ENCODE data around the gene SLIT3.

Gene SLIT3

GRCh38 chr5:168944004-168944403 is 356.9 kb downstream of the SLIT3 start:
- no peak for DNase-seq

- no peak for DNase-seq
Measured at GRCh38 chr5:168943091-168943884, 357.7 kb downstream of the SLIT3 start.

- no peak for DNase-seq
Measured at GRCh38 chr5:168941901-168942300, 359.0 kb downstream of the SLIT3 start.

DNA sequence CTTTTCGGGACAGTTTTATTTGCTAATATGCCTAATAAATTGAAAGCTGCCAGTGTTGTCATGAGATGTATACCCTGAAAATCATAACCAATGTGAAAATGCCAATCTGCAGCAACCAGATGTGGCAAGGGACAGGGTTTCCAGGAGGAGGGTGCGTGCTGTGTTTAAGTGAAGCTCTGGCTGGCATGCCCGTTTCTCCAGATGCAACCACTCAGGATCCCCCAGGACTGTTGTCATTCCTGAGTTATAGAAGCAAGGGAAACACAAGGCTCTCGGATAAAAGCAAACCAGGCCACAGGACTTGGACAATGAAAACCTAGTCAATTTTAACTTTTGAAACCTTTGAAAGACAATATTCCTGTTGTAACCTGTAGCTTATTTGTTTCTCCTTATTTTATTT is 360.2 kb downstream of the SLIT3 start:
- DNase-seq, result no peak

DNA sequence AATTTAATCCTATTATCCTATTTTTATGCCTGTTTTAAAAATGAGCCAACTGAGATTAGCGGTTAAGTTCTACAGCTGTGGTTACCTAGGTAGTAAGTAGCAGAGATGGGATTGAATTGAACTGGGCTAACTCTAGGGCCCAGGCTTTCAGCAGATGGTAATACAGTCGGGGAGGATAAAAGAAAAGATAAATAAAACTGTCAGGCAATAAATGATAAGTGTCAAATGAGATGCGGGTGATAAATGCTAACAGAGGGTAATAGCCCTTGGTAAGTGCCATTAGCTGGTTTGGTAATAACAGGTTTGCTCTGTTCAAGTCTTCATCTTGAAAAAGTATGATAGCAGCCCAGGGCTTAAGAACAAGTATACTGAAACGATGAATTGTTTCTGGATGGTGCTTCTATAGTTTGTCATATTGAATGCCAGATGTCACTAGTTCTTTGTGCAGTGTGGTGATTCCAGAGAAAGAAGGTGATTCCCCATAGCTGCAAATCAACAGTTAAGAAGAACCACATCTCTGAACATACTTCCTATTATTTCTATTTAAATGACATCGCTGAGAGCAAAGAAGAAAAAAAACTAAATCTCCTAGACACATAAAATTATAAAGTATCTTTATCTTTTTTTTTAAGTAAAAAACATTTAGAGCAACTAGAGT is 360.9 kb downstream of the SLIT3 start:
- DNase-seq, result no peak

GRCh38 chr5:168939156-168939800 is 361.7 kb downstream of the SLIT3 start:
- no peak for DNase-seq

- DNase-seq, result no peak
Measured at GRCh38 chr5:168936511-168936910, 364.4 kb downstream of the SLIT3 start.

DNA sequence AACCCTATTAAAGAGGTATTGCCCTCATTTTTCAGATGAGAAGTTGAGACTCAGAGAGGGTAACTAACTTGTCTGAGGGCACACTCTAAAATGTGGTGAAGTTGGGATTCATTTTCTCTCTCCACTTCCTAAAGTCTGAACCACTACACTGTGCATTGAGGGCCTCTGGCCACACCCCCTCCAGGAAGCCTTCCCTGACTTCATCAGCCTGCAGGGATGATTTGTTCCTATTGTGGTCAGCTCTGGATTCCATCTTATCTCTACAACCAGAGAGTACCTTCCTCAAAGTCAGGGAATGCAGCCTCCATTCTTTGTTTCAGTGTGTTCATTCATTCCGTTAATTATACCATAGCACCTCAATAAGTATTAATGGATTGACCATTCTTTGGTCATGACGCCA is 365.8 kb downstream of the SLIT3 start:
- no peak for DNase-seq

DNA sequence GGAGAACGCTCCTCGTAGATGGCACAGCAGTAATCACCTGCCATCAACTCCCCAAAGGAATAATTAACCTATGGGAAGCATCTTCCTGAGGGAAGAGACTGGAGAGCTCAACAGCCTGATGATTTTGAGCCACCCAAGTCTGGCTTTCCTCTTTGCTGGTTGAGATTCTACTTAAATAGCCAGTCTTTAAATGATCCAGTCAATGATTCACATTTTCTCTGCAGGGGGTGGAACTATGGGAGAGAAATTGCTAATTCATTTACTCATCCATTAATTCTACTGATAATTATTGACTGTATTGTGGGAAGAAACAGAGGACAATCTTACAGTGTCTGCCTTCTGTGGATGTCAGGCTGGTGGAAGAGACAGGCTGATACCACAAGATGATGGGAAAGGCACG is 366.8 kb downstream of the SLIT3 start:
- DNase-seq, result no peak

- DNase-seq, result no peak
Measured at GRCh38 chr5:168932400-168933189, 368.3 kb downstream of the SLIT3 start.

- no peak for DNase-seq
Measured at GRCh38 chr5:168931638-168932345, 369.1 kb downstream of the SLIT3 start.

DNA sequence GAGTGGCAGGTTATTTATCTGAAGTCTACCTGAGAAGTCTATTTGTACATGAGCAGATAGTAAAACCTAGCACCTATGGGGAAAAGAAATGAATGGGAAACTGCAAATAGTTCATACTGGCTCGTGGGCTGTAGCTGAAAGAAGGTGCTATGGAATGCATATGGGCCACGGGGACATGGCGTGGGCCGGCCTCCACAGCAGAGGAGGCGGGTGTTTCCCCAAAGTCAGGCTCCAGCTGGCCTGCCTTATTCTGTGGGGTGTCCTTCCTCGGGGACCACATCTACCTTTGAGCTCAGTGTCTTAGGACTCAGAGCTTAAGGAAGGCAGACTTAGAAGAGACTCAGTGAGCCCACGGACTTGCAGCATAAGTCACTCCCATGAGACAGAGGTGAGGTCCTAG is 371.3 kb downstream of the SLIT3 start:
- DNase-seq, result no peak

DNA sequence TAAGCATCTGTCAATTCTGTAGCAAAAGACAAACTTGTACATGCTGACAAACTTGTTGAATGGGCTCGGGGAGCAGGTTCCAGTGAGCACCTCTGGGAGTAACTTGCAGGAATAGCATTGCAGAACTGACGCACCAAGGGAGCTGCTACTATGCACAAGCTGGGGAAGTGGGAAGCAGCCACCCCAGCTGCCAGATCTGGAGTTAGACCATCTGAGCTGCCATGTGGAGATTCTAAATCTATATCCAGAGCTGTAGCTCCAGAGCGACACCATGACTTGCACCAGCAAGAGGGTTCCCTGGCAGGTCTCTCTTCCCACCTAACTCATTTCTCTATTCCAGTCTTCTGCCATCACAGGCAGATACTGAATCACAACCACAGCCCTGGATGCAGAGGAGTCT is 375.8 kb downstream of the SLIT3 start:
- DNase-seq, result no peak

GRCh38 chr5:168921147-168921866 is 379.6 kb downstream of the SLIT3 start:
- DNase-seq, result no peak

GRCh38 chr5:168920019-168920810 is 380.7 kb downstream of the SLIT3 start:
- DNase-seq, result no peak

- DNase-seq, result no peak
Measured at GRCh38 chr5:168917947-168918600, 382.9 kb downstream of the SLIT3 start.

- DNase-seq, result no peak
Measured at GRCh38 chr5:168916852-168917251, 384.1 kb downstream of the SLIT3 start.

GRCh38 chr5:168916266-168916665 is 384.7 kb downstream of the SLIT3 start:
- no peak for DNase-seq

- no peak for DNase-seq
Measured at GRCh38 chr5:168914491-168914890, 386.4 kb downstream of the SLIT3 start.

DNA sequence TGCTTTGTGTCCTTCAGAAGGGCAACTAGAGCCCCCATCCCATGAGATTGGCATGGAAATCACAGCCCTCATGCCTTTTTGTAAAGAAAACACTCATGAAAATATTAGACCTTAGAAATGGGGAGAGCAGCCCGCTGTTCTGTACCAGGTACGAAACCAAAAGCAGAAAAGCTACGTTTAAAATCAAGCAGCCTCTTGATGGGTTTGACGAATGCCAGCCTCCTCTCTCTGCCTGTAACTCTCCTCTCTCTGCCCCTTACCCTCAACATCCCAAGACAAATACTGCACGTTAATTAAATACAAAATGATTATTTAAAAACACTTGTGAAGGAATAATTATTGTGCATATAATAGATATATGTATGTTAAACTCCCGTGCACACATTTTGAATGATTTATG is 390.1 kb downstream of the SLIT3 start:
- no peak for DNase-seq

- DNase-seq, result no peak
Measured at GRCh38 chr5:168908207-168908606, 392.7 kb downstream of the SLIT3 start.

Data from stimulated activated CD4-positive, alpha-beta T cell treated with anti-CD3 and anti-CD28 coated beads, Interleukin-4, amount 100 ng/mL, for 1 hour (primary cell).